Hepatocyte (in vitro differentiated cells): ENCODE measurements around the gene ENTHD1.
"Not testable (repeated sequence)": the region's sequence is repeated elsewhere in the genome, so short reads cannot be mapped to it uniquely, and the experiment has no call there.

Experiments used
- EZH2 ChIP-seq: fragments of 200-600 bp; sonication (generic); IDR thresholded peaks from 2 replicates; pipeline ENCODE4 v1.6.1; 2016; ENCODE audit warnings: antibody characterized with exemption, mild to moderate bottlenecking, borderline replicate concordance
- EZH2phosphoT487 ChIP-seq: fragments of 200-600 bp; sonication (generic); IDR thresholded peaks from one replicate; pipeline ENCODE4 v1.6.1; 2018; ENCODE audit warnings: antibody characterized with exemption, mild to moderate bottlenecking, low read depth, moderate library complexity; ENCODE audit not compliant: unreplicated experiment, severe bottlenecking
- TF ChIP-seq, protein P1 (sequence below): fragments of 200-600 bp; sonication (generic); IDR thresholded peaks from 2 replicates; pipeline ENCODE4 v1.5.1; 2016; ENCODE audit warnings: antibody characterized with exemption, mild to moderate bottlenecking; ENCODE audit not compliant: poor library complexity

DNA sequence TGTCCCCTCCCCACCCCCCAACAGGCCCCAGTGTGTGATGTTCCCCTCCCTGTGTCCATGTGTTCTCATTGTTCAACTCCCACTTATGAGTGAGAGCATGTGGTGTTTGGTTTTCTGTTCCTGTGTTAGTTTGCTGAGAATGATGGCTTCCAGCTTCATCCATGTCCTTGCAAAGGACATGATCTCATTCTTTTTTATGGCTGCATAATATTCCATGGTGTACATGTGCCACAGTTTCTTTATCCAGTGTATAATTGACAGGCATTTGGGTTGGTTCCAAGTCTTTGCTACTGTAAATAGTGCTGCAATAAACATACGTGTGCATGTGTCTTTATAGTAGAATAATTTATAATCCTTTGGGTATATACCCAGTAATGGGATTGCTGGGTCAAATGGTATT lies 159.5 kb downstream of the ENTHD1 start:
- TF ChIP-seq, protein P1, sequence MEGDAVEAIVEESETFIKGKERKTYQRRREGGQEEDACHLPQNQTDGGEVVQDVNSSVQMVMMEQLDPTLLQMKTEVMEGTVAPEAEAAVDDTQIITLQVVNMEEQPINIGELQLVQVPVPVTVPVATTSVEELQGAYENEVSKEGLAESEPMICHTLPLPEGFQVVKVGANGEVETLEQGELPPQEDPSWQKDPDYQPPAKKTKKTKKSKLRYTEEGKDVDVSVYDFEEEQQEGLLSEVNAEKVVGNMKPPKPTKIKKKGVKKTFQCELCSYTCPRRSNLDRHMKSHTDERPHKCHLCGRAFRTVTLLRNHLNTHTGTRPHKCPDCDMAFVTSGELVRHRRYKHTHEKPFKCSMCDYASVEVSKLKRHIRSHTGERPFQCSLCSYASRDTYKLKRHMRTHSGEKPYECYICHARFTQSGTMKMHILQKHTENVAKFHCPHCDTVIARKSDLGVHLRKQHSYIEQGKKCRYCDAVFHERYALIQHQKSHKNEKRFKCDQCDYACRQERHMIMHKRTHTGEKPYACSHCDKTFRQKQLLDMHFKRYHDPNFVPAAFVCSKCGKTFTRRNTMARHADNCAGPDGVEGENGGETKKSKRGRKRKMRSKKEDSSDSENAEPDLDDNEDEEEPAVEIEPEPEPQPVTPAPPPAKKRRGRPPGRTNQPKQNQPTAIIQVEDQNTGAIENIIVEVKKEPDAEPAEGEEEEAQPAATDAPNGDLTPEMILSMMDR, result not testable (repeated sequence)
- not testable (repeated sequence) for TF ChIP-seq EZH2phosphoT487, EZH2
